NCI-H774 (cell line): ENCODE results near the gene GAB3.
"Not testable (repeated sequence)": the region's sequence is repeated elsewhere in the genome, so short reads cannot be mapped to it uniquely, and the experiment has no call there.

Source experiments
- DNase-seq: peaks from one replicate; lab custom pipeline; 2025; lab: John Stamatoyannopoulos, UW

The GAB3 gene

GRCh38 chrX:154719132-154719675 is 31.7 kb downstream of the GAB3 start:
- DNase-seq = no peak

- DNase-seq = no peak
These were observed 32.3 kb downstream of the GAB3 start for GRCh38 chrX:154718616-154719015.

- DNase-seq = no peak
These were observed 33.1 kb downstream of the GAB3 start for GRCh38 chrX:154717824-154718223.

GRCh38 chrX:154715825-154716224 is 35.1 kb downstream of the GAB3 start:
- no peak for DNase-seq

- DNase-seq = peak; percentile 11
These were observed 36.0 kb downstream of the GAB3 start for GRCh38 chrX:154714925-154715324.

GRCh38 chrX:154712781-154713740 is 37.8 kb downstream of the GAB3 start:
- DNase-seq = no peak

- no peak for DNase-seq
These were observed 39.6 kb downstream of the GAB3 start for GRCh38 chrX:154711264-154711663.

GRCh38 chrX:154710309-154710708 is 40.6 kb downstream of the GAB3 start:
- DNase-seq = no peak

- no peak for DNase-seq
These were observed 52.1 kb downstream of the GAB3 start for GRCh38 chrX:154698630-154699248.

- DNase-seq = no peak
These were observed 54.2 kb downstream of the GAB3 start for GRCh38 chrX:154696676-154697045.

GRCh38 chrX:154695911-154696675 is 54.8 kb downstream of the GAB3 start:
- no peak for DNase-seq

GRCh38 chrX:154693394-154693793 is 57.5 kb downstream of the GAB3 start:
- DNase-seq = no peak

- DNase-seq = not testable (repeated sequence)
These were observed 60.4 kb downstream of the GAB3 start for GRCh38 chrX:154690438-154690837.

GRCh38 chrX:154672084-154672483 is 78.8 kb downstream of the GAB3 start:
- DNase-seq = not testable (repeated sequence)

GRCh38 chrX:154670848-154671247 is 80.0 kb downstream of the GAB3 start:
- not testable (repeated sequence) for DNase-seq

- no peak for DNase-seq
These were observed 89.0 kb downstream of the GAB3 start for GRCh38 chrX:154661899-154662298.

- no peak for DNase-seq
These were observed 89.7 kb downstream of the GAB3 start for GRCh38 chrX:154661170-154661569.

GRCh38 chrX:154660541-154660940 is 90.3 kb downstream of the GAB3 start:
- no peak for DNase-seq

GRCh38 chrX:154658957-154659356 is 91.9 kb downstream of the GAB3 start:
- no peak for DNase-seq

- no peak for DNase-seq
These were observed 92.7 kb downstream of the GAB3 start for GRCh38 chrX:154658187-154658586.

- DNase-seq = no peak
These were observed 93.6 kb downstream of the GAB3 start for GRCh38 chrX:154657226-154657805.

- no peak for DNase-seq
These were observed 95.1 kb downstream of the GAB3 start for GRCh38 chrX:154655786-154656185.
